CD1c-positive myeloid dendritic cell (primary cell): ENCODE data around the gene NKTR.

Source experiments
- DNase-seq: peaks from one replicate; pipeline ENCODE4 v3.0.0-alpha.2; 2016; ENCODE audit errors: extremely low spot score

The NKTR gene

DNA sequence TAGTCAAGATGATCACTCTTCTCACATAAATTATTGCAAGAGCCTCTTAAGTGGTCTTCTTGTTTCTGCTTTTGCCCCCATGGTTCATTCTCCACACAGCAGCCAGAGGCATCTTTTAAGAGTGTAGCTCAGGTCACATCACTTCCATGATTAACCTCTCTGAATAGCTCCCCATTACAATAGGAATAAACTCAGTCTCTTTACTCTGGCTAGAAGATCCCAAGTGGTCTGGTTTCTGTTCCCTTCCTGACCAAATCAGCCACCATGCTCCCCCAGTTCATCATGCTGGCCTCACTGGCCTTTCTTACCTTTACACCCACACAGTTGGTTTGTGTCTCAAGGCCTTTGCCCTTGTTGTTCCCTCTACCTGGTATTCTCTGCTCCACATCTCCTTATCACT, 93.9 kb downstream of the NKTR start:
- DNase-seq = no peak

DNA sequence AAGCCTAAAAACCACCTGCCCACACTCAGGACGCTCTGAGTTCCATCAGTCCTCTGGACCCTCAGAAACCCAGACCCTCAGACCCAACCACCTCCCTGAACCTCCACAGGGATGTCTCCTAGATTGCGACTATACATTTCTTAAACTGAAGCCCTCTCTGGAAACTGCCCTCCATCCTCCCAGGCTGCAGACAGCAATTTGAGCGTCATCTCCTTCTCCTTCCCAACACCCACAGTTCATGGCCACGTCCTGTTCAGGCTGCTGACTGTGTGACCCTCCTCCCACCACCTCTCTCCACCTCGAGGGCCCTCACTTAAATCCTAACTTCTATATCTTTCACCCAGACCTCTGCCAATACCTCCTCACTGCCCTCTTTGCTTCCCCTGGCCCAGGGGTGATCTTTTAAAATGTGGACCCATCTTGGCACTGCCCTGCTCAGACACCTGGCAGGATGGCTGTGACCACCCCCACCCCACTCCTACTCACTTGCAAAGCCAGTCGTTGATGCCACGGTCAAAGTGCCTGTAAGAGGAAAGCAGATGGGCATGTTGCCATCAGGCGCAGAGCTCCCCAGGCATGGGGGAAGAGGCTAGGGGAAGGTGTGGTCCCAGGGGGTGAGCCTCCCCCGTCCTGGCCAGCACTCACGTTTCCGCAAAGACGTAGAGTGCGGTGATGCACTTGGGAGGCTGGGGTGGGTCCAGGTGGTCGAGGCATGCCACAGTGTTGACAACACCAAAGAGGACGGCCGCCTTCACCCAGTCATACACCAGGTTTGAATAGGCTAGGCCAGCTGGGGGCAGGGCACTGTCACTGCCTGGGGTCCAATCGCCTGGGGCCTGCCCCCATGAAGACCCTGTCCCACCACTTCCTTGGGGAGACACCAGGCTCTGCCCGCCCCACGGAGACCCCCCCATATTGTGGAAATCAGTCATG, 96.1 kb downstream of the NKTR start:
- DNase-seq = no peak

DNA sequence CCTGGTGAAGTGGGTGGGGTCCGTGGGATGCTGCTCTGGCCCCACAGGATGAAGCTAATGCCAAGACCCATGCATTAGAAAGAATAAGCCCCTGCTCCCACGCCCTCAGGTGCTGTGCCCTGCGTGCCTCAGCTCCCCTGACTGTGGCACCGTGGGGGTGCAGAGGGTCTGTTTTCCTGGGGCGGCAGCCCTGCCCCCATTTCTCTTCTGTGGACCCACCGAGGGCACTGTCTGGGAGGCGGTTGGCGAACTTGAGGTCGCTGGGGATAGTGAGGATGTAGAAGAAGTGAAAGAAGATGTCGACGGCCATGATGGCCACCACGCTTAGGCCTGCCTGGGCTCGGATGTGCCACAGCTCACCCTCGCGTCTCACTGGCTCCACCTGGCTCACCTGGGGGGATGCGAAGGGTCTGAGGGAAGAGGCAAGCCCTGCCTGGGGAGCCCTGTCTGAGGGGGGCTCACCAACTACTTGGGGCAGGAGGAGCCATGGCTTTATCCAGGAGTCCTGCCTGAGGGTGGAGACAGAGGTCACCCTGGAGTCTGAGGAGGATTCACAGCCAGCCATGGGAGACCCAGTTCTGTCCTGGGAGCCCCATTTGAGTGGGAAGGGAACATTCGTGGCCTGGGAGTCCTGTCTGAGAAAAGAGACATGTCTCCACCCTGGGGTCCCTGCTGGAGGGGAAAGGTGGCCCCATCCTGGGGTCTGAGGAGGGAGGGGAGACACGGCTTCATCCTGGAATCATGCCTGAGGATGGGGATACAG, 97.0 kb downstream of the NKTR start:
- no peak for DNase-seq
